K562 (cell line): ENCODE measurements around the gene ITSN2. TPM values are rescaled to one million over a fixed set of nuclear protein-coding genes. Genes with fewer than 3 reads are reported as not detected.

Source experiments
- E2F6 ChIP-seq, 2 experiments: IDR thresholded peaks; 2 replicates each; pipeline ENCODE4 v1.6.1; 2011; ENCODE audit warnings: borderline replicate concordance in 1 of 2, control low read depth in 1 of 2, low read depth in 1 of 2, low read length in 1 of 2, mild to moderate bottlenecking in 1 of 2, mixed read lengths in 1 of 2, moderate library complexity in 1 of 2; ENCODE audit not compliant: insufficient read depth in 1 of 2, insufficient read length in 1 of 2, poor library complexity in 1 of 2, severe bottlenecking in 1 of 2; ENCODE audit errors: extremely low read depth in 1 of 2
- ELF4 ChIP-seq: fragments of 450-650 bp; formaldehyde crosslinking; IDR thresholded peaks from 2 replicates; pipeline ENCODE4 v1.4.0; 2022; ENCODE audit warnings: missing genetic modification characterization
- FOXA3 ChIP-seq, 2 experiments: fragments of 450-650 bp in 1 of 2; sonication (generic) in 1 of 2; formaldehyde crosslinking; IDR thresholded peaks in 1 of 2; conservative IDR thresholded peaks in 1 of 2; 2 replicates each; pipeline versions ENCODE4 v1.4.0 to v1.8.0; 2020 to 2022; ENCODE audit warnings: mild to moderate bottlenecking in 2 of 2, missing genetic modification reagents in 1 of 2
- GABPB2 ChIP-seq: fragments of 250-450 bp; sonication (Bioruptor Pico); conservative IDR thresholded peaks from 2 replicates; pipeline ENCODE4 v1.5.1; 2021; ENCODE audit warnings: mild to moderate bottlenecking
- GATAD2A ChIP-seq: fragments of 450-650 bp; IDR thresholded peaks from 2 replicates; pipeline ENCODE4 v1.6.1; 2017
- ILK ChIP-seq: fragments of 450-650 bp; IDR thresholded peaks from 2 replicates; pipeline ENCODE4 v1.6.1; 2016; ENCODE audit warnings: missing genetic modification characterization, low read depth, mild to moderate bottlenecking, missing compliant biosample characterization, moderate library complexity, borderline replicate concordance
- MXI1 ChIP-seq: IDR thresholded peaks from 2 replicates; pipeline ENCODE4 v1.6.1; 2011; ENCODE audit warnings: low read depth, mild to moderate bottlenecking, improper control_type of control experiment, low read length
- REST ChIP-seq, 2 experiments: fragments of 450-650 bp; formaldehyde crosslinking in 1 of 2; IDR thresholded peaks; 2 replicates each; pipeline versions ENCODE4 v1.4.0 to v1.6.1; 2014 to 2020; ENCODE audit warnings: mild to moderate bottlenecking in 2 of 2, borderline replicate concordance in 1 of 2, low read depth in 1 of 2
- TEAD1 ChIP-seq, 2 experiments: fragments of 450-650 bp in 1 of 2; sonication (generic) in 1 of 2; formaldehyde crosslinking; IDR thresholded peaks; 2 replicates each; pipeline versions ENCODE4 v1.4.0 to v1.8.0; 2020 to 2022; ENCODE audit warnings: mild to moderate bottlenecking in 2 of 2, missing genetic modification reagents in 1 of 2
- ZBTB11 ChIP-seq, 3 experiments: fragments of 200-800 bp in 1 of 3; fragments of 250-450 bp in 1 of 3; fragments of 450-650 bp in 1 of 3; sonication (Bioruptor Pico) in 1 of 3; sonication (Bioruptor generic) in 1 of 3; formaldehyde crosslinking in 1 of 3; IDR thresholded peaks; 2 replicates each; pipeline versions ENCODE4 v1.6.1 to v1.8.0; 2016 to 2022; ENCODE audit warnings: mild to moderate bottlenecking in 2 of 3, missing genetic modification characterization in 2 of 3, missing compliant biosample characterization in 1 of 3, moderate library complexity in 1 of 3
- ZEB2 ChIP-seq: fragments of 450-650 bp; IDR thresholded peaks from 2 replicates; pipeline ENCODE4 v1.6.1; 2016
- ZNF12 ChIP-seq: sonication (generic); formaldehyde crosslinking; IDR thresholded peaks from 2 replicates; pipeline ENCODE4 v1.4.0; 2020; ENCODE audit warnings: mild to moderate bottlenecking, missing genetic modification reagents
- ZNF174 ChIP-seq: fragments of 250-450 bp; sonication (Bioruptor Pico); IDR thresholded peaks from 2 replicates; pipeline ENCODE4 v1.4.0; 2020; ENCODE audit warnings: mild to moderate bottlenecking
- ZNF551 ChIP-seq: fragments of 250-450 bp; sonication (Bioruptor Pico); IDR thresholded peaks from 2 replicates; pipeline ENCODE4 v1.5.0; 2021; ENCODE audit warnings: mild to moderate bottlenecking, moderate library complexity
- ZNF586 ChIP-seq: fragments of 450-650 bp; formaldehyde crosslinking; conservative IDR thresholded peaks from 2 replicates; pipeline ENCODE4 v1.4.0; 2020; ENCODE audit warnings: mild to moderate bottlenecking, moderate library complexity
- ZNF695 ChIP-seq: fragments of 450-650 bp; formaldehyde crosslinking; IDR thresholded peaks from 2 replicates; pipeline ENCODE4 v1.4.0; 2020; ENCODE audit warnings: mild to moderate bottlenecking, moderate library complexity
- polyA plus RNA-seq, 8 experiments: library from polyadenylated mRNA; depleted of rRNA in 4 of 8; stranded (reverse) in 5 of 8; unstranded in 3 of 8; fragments of >200 nt; fragmentation: Nextera tagmentation in 2 of 8; fragmentation: Illumina TruSeq in 1 of 8; extraction: Ambion mirVana in 2 of 8; extraction: Trizol in 1 of 8; gene quantifications; 2 replicates each; pipeline versions ENCODE4 v1.2.1 to v1.2.3, GENCODE V29; 2011 to 2014; ENCODE audit warnings: inconsistent platforms in 1 of 8, missing spikeins in 1 of 8
- total RNA-seq, 7 experiments: library from RNA; depleted of rRNA in 6 of 7; stranded (reverse); fragments of >200 nt in 6 of 7; fragmentation: Illumina TruSeq in 2 of 7; extraction: Trizol in 2 of 7; gene quantifications; 2 replicates each; pipeline versions ENCODE4 v1.2.1 to v1.2.3, GENCODE V29; 2011 to 2021; ENCODE audit warnings: low replicate concordance in 1 of 7

Gene ITSN2
- total and polyA plus RNA-seq, 9 of the 15 experiments (the other 6 are each of a cell fraction or from before 2014, with no cell fraction given), result 6.6 to 19.9 (median 15.2) TPM

GRCh38 chr2:24353973-24354372 lies 6.4 kb downstream of the ITSN2 start (continued):
- no peak for TF ChIP-seq ZNF174
- TF ChIP-seq ZNF586 (CRISPR knock-in tag), result no peak
- no peak for TF ChIP-seq REST (IDR thresholded peaks at IDR 0.05; ENCODE audit: borderline replicate concordance)
- no peak for TF ChIP-seq REST (CRISPR knock-in tag; IDR thresholded peaks at IDR 0.05; ENCODE audit: low read depth)
- TF ChIP-seq ILK (tag), result no peak
- no peak for TF ChIP-seq MXI1
- no peak for TF ChIP-seq ZNF551 (CRISPR knock-in tag)
- TF ChIP-seq GABPB2 (CRISPR knock-in tag), result no peak
- no peak for TF ChIP-seq E2F6 (IDR thresholded peaks at IDR 0.05; ENCODE audit: borderline replicate concordance in 1 of 2, extremely low read depth in 1 of 2, insufficient read depth in 1 of 2, insufficient read length in 1 of 2, low read depth in 1 of 2, low read length in 1 of 2, poor library complexity in 1 of 2, severe bottlenecking in 1 of 2)
- TF ChIP-seq ZNF12, result no peak
- peak in 1 of 2 experiments; percentile 77; a peak in 2 of 4 replicates for TF ChIP-seq FOXA3 (CRISPR knock-in tag; conservative IDR thresholded peaks at IDR 0.05 in 1 of 2, IDR thresholded peaks at IDR 0.05 in 1 of 2)
- no peak for TF ChIP-seq ZBTB11 (CRISPR knock-in tag; IDR thresholded peaks at IDR 0.05)
- no peak for TF ChIP-seq ELF4 (CRISPR knock-in tag)
- no peak for TF ChIP-seq GATAD2A
- TF ChIP-seq TEAD1 (CRISPR knock-in tag; IDR thresholded peaks at IDR 0.05), result no peak
- no peak for TF ChIP-seq ZEB2
- no peak for TF ChIP-seq ZNF695 (CRISPR knock-in tag)
